K562 (cell line): ENCODE measurements around the gene SRSF11. TPM values are rescaled to one million over a fixed set of nuclear protein-coding genes. Genes with fewer than 3 reads are reported as not detected.
A peak's percentile ranks its signal among the peaks of the same experiment; 100 is the strongest.

Experiments
- CBFA2T3 ChIP-seq: fragments of 450-650 bp; IDR thresholded peaks from 2 replicates; pipeline ENCODE4 v1.6.1; 2017
- CBX8 ChIP-seq: fragments of 200-600 bp; sonication (generic); IDR thresholded peaks from 2 replicates; pipeline ENCODE4 v1.6.1; 2012; ENCODE audit warnings: borderline replicate concordance, mixed run types, low read depth, mild to moderate bottlenecking, moderate library complexity, mixed read lengths, low read length, control low read depth, inconsistent platforms; ENCODE audit not compliant: poor library complexity, severe bottlenecking; ENCODE audit errors: extremely low read depth
- CREB3 ChIP-seq: fragments of 450-650 bp; conservative IDR thresholded peaks from 2 replicates; pipeline ENCODE4 v1.6.1; 2016; ENCODE audit warnings: missing genetic modification characterization, low read depth, mild to moderate bottlenecking, missing compliant biosample characterization, moderate library complexity
- CREB3L1 ChIP-seq: fragments of 450-650 bp; IDR thresholded peaks from 2 replicates; pipeline ENCODE4 v1.6.1; 2014; ENCODE audit warnings: low read depth, mild to moderate bottlenecking, moderate library complexity, borderline replicate concordance
- ELF2 ChIP-seq: fragments of 250-450 bp; sonication (Bioruptor Pico); IDR thresholded peaks from 2 replicates; pipeline ENCODE4 v1.5.0; 2021; ENCODE audit warnings: mild to moderate bottlenecking
- ETV1 ChIP-seq: fragments of 450-650 bp; conservative IDR thresholded peaks from 2 replicates; pipeline ENCODE4 v1.6.1; 2016; ENCODE audit warnings: missing genetic modification characterization, control low read depth, low read depth, missing compliant biosample characterization
- FOS ChIP-seq: IDR thresholded peaks from 3 replicates; pipeline ENCODE4 v1.6.1; 2011; ENCODE audit not compliant: insufficient read length; ENCODE audit errors: extremely low read depth
- FOXA1 ChIP-seq: fragments of 450-650 bp; IDR thresholded peaks from 2 replicates; pipeline ENCODE4 v1.6.1; 2016; ENCODE audit warnings: mild to moderate bottlenecking, borderline replicate concordance
- IRF9 ChIP-seq: fragments of 450-650 bp; IDR thresholded peaks from 2 replicates; pipeline ENCODE4 v1.6.1; 2016; ENCODE audit warnings: missing biosample characterization, missing genetic modification characterization
- LCOR ChIP-seq: sonication (generic); formaldehyde crosslinking; IDR thresholded peaks from 2 replicates; pipeline ENCODE4 v1.8.0; 2022; ENCODE audit warnings: mild to moderate bottlenecking, missing genetic modification reagents
- MCM3 ChIP-seq: fragments of 450-650 bp; IDR thresholded peaks from 2 replicates; pipeline ENCODE4 v1.6.1; 2016
- NFIX ChIP-seq: fragments of 250-450 bp; sonication (Bioruptor Pico); IDR thresholded peaks from 2 replicates; pipeline ENCODE4 v1.4.0; 2020; ENCODE audit warnings: low read depth, mild to moderate bottlenecking, moderate library complexity
- RBFOX2 ChIP-seq: fragments of 200-400 bp; formaldehyde crosslinking; IDR thresholded peaks from 2 replicates; pipeline ENCODE4 v1.6.1; 2017; ENCODE audit warnings: low read depth, mild to moderate bottlenecking, low read length, moderate library complexity
- TCF7L2 ChIP-seq: fragments of 150-350 bp; IDR thresholded peaks from 2 replicates; pipeline ENCODE4 v1.6.1; 2016; ENCODE audit warnings: low read depth, mild to moderate bottlenecking, low read length, moderate library complexity
- ZNF277 ChIP-seq: fragments of 250-450 bp; sonication (Bioruptor Pico); IDR thresholded peaks from 2 replicates; pipeline ENCODE4 v1.8.0; 2022; ENCODE audit warnings: inconsistent platforms, mild to moderate bottlenecking, moderate library complexity, borderline replicate concordance
- ZNF668 ChIP-seq: fragments of 250-450 bp; sonication (Bioruptor Pico); IDR thresholded peaks from 2 replicates; pipeline ENCODE4 v1.8.0; 2022; ENCODE audit warnings: mild to moderate bottlenecking, inconsistent platforms
- polyA plus RNA-seq, 8 experiments: library from polyadenylated mRNA; depleted of rRNA in 4 of 8; stranded (reverse) in 5 of 8; unstranded in 3 of 8; fragments of >200 nt; fragmentation: Nextera tagmentation in 2 of 8; fragmentation: Illumina TruSeq in 1 of 8; extraction: Ambion mirVana in 2 of 8; extraction: Trizol in 1 of 8; gene quantifications; 2 replicates each; pipeline versions ENCODE4 v1.2.1 to v1.2.3, GENCODE V29; 2011 to 2014; ENCODE audit warnings: inconsistent platforms in 1 of 8, missing spikeins in 1 of 8
- total RNA-seq, 7 experiments: library from RNA; depleted of rRNA in 6 of 7; stranded (reverse); fragments of >200 nt in 6 of 7; fragmentation: Illumina TruSeq in 2 of 7; extraction: Trizol in 2 of 7; gene quantifications; 2 replicates each; pipeline versions ENCODE4 v1.2.1 to v1.2.3, GENCODE V29; 2011 to 2021; ENCODE audit warnings: low replicate concordance in 1 of 7
- TF ChIP-seq, protein P1 (sequence below): sonication (generic); formaldehyde crosslinking; IDR thresholded peaks from 2 replicates; pipeline ENCODE4 v1.8.0; 2022; ENCODE audit warnings: mild to moderate bottlenecking, missing genetic modification reagents, borderline replicate concordance

Gene SRSF11
- total and polyA plus RNA-seq, 9 of the 15 experiments (the other 6 are each of a cell fraction or from before 2014, with no cell fraction given): 76.9 to 418 (median 190) TPM

DNA sequence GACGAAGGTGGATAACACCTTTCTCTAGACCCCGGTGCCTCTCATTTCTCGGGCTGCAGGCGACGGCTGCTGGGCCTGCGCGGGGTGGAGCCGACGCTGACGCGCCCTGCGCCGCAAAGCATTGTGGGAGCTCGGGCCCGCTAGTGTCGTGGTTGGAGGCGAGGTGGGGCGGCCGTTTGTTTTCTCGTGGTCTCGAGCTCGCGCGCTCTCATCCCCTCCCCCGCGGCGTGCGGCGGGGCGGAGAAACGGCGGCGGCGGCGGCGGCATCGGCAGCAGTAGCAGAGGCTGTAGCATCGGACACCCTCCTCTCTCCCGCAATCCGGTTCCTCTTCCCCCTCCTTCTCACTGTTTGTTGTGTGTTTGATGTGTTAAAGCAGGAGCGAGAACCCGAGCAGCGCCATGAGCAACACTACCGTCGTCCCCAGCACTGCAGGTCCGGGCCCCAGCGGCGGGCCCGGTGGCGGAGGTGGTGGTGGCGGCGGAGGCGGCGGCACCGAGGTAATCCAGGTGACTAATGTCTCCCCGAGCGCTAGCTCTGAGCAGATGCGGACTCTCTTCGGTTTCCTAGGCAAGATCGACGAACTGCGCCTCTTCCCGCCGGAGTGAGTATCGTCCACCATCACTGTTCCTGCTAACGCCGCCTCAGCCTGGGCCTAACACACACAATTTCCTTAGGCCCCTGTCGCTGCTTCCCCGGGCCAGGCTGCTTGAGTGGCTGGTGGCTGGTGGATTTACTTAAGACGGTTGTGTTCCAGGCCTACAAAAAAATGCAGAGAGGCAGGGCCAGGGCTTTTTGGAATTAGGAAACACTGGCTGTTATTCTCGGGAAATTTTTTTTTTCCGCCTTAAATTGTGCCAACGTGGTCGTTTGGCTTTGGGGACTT, at the start of gene SRSF11 (continued):
- TF ChIP-seq ZNF277 (CRISPR knock-in tag) (no peak), IRF9 (no peak), CBX8 (no peak), RBFOX2 (peak; percentile 99), LCOR (CRISPR knock-in tag) (peak; percentile 49; the same call in 1 of the 2 replicates), FOS (no peak), FOXA1 (no peak), NFIX (CRISPR knock-in tag) (no peak), ZNF668 (CRISPR knock-in tag) (no peak), CREB3L1 (peak; percentile 23; the same call in 1 of the 2 replicates), ELF2 (CRISPR knock-in tag) (no peak), CBFA2T3 (no peak), MCM3 (no peak), TCF7L2 (no peak), CREB3 (tag) (no peak), ETV1 (no peak)
- TF ChIP-seq, protein P1, sequence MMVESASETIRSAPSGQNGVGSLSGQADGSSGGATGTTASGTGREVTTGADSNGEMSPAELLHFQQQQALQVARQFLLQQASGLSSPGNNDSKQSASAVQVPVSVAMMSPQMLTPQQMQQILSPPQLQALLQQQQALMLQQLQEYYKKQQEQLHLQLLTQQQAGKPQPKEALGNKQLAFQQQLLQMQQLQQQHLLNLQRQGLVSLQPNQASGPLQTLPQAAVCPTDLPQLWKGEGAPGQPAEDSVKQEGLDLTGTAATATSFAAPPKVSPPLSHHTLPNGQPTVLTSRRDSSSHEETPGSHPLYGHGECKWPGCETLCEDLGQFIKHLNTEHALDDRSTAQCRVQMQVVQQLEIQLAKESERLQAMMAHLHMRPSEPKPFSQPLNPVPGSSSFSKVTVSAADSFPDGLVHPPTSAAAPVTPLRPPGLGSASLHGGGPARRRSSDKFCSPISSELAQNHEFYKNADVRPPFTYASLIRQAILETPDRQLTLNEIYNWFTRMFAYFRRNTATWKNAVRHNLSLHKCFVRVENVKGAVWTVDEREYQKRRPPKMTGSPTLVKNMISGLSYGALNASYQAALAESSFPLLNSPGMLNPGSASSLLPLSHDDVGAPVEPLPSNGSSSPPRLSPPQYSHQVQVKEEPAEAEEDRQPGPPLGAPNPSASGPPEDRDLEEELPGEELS (CRISPR knock-in tag): no peak
